Astrocyte of the cerebellum (primary cell): ENCODE results near the gene MRI1.
"Not testable (repeated sequence)": the region's sequence is repeated elsewhere in the genome, so short reads cannot be mapped to it uniquely, and the experiment has no call there.

Source experiments
- DNase-seq: peaks from one replicate; pipeline ENCODE4 v3.0.0-alpha.2; 2011; ENCODE audit warnings: low read depth
- H3K4me3 ChIP-seq: 2 replicates; pipeline ENCODE4 v1.5.1; 2011; ENCODE audit warnings: mild to moderate bottlenecking, low read depth, low read length, moderate library complexity
- in situ Hi-C: cut with HindIII; loops from 2 replicates; pipeline ENCODE4 v1.10.0; 2017; ENCODE audit warnings: low sequenced_read_pairs
- TF ChIP-seq, protein P1 (sequence below): IDR thresholded peaks from 2 replicates; pipeline ENCODE4 v1.5.1; 2012; ENCODE audit warnings: low read length, low read depth, moderate library complexity, mild to moderate bottlenecking; ENCODE audit errors: missing control alignments

MRI1 gene

DNA sequence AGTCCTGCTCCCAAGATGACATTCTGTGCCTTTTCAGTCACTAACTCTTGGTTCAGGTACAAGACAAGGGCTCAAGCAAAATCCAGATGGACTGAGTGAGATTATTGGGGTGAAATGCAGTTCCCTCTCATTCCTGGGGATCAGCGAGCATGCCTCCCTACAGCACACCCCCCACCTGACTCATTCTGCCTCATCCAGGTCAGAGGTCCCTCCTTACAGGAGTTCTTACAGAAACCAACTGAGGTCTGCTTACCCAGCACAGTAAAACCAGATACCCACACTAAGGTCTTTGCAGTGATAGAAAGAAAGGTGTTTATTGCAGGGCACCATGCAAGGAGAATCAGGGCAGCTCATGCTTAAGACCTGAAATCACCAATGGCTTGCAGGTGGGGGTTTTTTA, 21.6 kb upstream of the MRI1 start:
- no peak overlapping the region for H3K4me3 ChIP-seq
- DNase-seq: no peak
- TF ChIP-seq, protein P1, sequence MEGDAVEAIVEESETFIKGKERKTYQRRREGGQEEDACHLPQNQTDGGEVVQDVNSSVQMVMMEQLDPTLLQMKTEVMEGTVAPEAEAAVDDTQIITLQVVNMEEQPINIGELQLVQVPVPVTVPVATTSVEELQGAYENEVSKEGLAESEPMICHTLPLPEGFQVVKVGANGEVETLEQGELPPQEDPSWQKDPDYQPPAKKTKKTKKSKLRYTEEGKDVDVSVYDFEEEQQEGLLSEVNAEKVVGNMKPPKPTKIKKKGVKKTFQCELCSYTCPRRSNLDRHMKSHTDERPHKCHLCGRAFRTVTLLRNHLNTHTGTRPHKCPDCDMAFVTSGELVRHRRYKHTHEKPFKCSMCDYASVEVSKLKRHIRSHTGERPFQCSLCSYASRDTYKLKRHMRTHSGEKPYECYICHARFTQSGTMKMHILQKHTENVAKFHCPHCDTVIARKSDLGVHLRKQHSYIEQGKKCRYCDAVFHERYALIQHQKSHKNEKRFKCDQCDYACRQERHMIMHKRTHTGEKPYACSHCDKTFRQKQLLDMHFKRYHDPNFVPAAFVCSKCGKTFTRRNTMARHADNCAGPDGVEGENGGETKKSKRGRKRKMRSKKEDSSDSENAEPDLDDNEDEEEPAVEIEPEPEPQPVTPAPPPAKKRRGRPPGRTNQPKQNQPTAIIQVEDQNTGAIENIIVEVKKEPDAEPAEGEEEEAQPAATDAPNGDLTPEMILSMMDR: no peak
- in situ Hi-C loops: no loop called here

DNA sequence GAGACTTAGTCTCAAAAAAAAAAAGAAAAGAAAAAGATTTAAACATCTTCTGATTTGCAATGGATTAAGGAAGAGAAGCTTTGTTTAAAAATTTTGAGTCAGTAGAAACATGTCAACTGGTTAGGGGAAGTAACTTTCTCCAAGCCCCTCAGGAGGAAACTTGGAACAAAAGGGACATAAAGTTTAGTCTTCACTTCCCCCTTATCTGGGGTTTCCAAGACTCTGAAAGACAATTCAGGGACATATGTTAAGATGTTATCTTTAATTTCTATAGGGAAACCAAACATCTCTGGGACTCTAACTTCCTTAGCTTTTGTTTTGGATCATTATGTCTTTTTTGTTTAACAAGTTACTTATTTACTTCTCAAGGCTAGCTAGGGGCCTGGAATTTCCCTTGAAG, 20.1 kb upstream of the MRI1 start:
- TF ChIP-seq, protein P1: no peak
- H3K4me3 ChIP-seq: no peak overlapping the region
- in situ Hi-C loops: no loop called here
- DNase-seq: no peak

DNA sequence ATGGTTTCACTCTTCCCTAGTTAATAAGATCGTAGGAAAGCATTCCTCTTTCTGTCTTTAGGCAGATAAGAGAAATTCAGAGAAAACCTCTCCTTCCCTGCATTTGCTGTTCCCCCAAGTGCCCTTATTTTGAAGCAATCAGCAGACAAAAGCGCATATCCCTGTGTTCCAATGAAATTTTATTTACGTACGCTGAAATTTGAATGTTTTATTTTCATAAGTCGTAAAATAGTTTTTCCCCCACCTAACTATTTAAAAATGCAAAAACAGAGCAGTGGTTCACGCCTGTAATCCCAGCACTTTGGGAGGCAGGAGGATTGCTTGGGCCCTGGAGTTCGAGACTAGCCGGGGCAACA, 17.2 kb upstream of the MRI1 start:
- TF ChIP-seq, protein P1: no peak
- in situ Hi-C loops: no loop called here
- DNase-seq: no peak
- peak overlapping the region; percentile 89 for H3K4me3 ChIP-seq

DNA sequence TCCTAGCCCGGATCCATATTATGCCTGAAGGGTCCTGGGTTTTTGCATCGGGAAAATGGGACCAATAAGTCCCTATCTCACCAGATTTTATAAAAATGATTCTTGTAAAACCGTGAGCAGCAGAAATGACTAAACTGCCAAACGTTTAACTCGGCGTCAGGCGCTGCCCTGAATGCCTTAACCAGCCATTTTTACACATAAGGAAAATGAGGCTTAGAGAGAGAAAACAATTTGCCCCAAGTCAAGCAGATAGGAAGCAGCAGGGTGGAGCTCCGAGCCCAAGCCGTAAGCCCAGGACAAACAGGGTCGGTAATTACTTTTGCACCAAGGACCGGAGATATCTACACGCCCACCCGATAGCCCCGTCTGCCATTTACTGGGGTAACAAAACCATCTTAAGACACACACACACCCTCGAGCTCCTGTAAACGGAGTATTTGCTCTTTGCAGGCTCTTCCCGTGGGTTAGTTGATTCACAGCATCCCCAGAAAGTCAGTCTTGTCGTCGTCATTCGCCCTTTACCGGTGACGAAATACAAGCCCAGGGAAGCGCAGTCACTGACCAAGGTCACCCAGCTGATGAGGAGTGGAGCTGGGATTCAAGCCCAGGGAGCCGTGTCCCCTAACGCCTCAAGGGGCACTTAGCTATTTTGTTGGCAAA, 16.0 kb upstream of the MRI1 start:
- DNase-seq: no peak
- in situ Hi-C loops: no loop called here
- peak overlapping the region; percentile 89 for H3K4me3 ChIP-seq

DNA sequence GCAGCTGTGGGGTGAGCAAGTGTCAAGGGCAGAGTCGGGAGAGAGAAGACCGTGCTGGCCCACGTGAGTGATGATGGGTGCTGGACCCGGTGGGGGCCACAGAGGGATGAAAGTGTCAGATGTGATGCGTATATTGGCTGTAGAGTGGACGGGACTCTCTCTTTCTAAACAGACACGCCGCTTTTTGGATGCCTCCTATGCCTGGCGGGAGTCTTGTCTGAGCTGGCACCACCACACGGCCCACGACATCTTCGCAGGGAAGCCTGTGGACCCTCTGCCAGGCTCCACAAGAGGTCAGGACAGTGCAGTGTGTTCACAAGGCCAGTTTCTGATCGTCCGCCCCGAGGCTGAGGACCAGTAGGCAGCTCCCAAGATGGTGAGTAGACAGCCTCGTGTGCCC, 12.9 kb upstream of the MRI1 start:
- in situ Hi-C loops: no loop called here
- DNase-seq: no peak
- no peak overlapping the region for H3K4me3 ChIP-seq
- TF ChIP-seq, protein P1: no peak

More for the DNA sequence above, 16.0 kb upstream of the MRI1 start:
- TF ChIP-seq, protein P1: no peak

DNA sequence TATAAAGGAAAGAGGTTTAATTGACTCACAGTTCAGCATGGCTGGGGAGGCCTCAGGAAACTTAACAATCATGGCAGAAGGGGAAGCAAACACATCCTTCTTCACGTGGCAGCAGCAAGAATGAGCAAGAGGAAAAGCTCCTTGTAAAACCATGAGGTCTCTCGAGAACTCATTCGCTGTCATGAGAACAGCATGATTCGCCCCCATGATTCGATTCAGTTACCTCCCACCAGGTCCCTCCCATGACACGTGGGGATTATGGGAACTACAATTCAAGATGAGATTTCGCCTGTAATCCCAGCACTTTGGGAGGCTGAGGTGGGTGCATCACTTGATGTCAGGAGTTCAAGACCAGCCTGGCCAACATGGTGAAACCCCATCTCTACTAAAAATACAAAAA, 10.7 kb upstream of the MRI1 start:
- H3K4me3 ChIP-seq, DNase-seq, in situ Hi-C loops: not testable (repeated sequence)

DNA sequence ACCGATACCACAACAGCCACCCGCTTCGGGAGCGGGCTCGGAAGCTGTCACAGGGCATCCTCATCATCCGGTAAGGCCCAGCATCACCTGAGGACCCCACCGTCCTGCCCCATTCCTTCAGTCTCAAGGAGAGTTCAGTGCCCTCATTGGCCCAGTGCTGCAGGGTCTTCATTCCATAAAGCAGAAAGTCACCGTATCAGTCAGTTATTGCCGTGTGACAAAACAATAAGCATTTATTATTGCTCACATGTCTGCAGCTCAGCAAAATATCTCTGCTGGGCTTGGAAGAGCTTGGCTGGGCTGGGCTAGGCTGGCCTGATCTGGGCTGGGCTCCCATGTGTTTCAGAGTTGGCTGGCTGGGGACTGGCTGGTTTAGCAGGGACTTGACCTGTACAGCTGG, 8.1 kb upstream of the MRI1 start:
- DNase-seq: no peak
- no peak overlapping the region for H3K4me3 ChIP-seq
- TF ChIP-seq, protein P1: no peak
- in situ Hi-C loops: no loop called here
